Measurements from ENCODE around the gene ILF3.

Gene ILF3

DNA sequence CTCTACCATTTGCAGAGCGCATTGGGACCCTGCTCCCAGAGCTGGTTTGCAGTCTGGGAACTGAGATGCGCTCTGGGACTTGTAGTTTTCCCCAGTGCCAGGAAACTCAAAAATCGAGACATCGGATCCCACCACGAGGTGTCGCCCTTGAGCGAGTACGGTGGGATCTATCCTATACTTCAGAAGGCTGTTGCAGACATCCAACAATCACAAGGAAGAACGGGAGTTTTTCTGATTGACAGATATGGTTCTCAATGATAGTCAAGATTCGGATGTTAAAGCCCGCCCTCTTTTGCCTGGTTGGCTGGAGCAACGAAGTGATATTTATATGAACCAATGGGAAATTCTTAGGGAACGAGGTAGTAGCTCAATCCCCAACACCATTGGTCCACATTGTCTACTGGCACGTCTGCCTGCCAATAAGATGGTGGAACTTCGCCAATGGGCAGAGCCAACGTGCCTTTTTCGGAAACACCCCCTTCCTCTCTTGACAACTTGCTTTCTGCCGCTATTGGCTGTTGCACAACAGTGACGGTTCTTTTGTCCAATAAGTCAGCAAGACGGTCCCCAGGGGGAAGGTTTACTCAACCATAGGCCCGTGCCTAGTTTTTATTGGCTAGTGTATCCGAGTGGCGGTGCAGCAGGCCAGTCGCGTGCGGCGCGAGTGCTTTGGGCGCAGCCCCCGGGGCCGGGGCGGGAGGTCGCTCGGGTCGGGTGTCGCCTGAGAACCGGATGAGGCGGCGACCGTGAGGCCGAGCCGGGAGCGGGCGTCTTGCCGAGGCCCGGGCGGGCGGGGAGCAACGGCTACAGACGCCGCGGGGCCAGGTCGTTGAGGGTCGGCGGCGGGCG is 63.4 kb downstream of the ILF3 start, which contains the start of gene DNM2:
Gene DNM2 (plus strand): TSS at position 724 of the 849 bp plus-strand sequence. CDS start 164 bp downstream, outside the sequence.
- Mint-ChIP-seq H3K9me3 (no peaks in the 10 kb centered on the region), H3K36me3 (ENCODE audit: low read depth) (peaks cover 16% of the 10 kb centered on the region), H3K27me3 (ENCODE audit: low read depth) (no peaks in the 10 kb centered on the region), H3K27ac (peak within 1 kb of the TSS; percentile 83), H3K4me3 (peak within 1 kb of the TSS; percentile 98), H3K4me1 (ENCODE audit: low read depth) (peaks cover 25% of the 10 kb centered on the region)

DNA sequence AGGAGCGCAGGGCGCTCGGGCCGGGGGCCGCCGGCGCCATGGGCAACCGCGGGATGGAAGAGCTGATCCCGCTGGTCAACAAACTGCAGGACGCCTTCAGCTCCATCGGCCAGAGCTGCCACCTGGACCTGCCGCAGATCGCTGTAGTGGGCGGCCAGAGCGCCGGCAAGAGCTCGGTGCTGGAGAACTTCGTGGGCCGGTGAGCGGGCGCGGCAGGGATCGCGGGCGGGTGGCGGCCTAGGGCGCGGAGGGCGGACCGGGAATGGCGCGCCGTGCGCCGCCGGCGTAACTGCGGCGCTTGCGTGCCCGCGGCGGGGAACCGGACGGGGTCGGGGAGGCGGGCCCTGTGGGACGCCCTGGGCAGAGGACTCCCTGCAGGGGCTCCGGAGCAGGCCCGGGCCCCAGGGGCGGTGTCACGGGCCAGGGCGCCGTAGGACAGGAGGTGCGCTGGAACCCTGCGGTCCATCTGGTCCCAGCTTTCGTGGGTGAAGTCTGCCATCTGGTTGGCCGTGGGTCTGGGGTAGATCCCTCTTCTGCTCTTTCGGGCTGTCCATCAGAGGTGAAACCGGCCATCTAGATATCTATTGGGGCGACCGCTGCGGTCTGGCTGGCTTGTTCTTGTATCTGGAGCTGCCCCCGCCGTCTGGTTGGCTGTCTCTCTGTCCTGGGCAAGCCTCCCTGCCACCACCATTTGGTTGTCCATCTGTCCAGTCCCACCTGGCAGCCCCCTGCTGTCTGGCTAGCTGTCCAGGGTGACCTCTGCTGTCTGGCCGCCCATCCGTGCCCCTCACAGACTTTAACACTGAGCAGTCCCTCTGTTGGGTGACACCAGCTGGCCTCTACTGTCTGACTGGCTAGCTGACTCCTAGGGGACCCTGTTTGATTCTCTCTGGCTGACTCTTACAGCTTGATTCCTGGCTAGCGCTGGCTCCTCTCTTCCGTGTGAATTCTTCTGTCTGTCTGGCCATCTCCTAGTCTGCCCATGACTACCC is 64.4 kb downstream of the ILF3 start:
- no peaks in the 10 kb centered on the region for H3K27me3 Mint-ChIP-seq (ENCODE audit: low read depth)
- peak overlapping the region; percentile 98 for H3K4me3 Mint-ChIP-seq
- peak overlapping the region; percentile 83 for H3K27ac Mint-ChIP-seq
- H3K36me3 Mint-ChIP-seq (ENCODE audit: low read depth): peaks cover 19% of the 10 kb centered on the region
- peaks cover 25% of the 10 kb centered on the region for H3K4me1 Mint-ChIP-seq (ENCODE audit: low read depth)
- no peaks in the 10 kb centered on the region for H3K9me3 Mint-ChIP-seq

DNA sequence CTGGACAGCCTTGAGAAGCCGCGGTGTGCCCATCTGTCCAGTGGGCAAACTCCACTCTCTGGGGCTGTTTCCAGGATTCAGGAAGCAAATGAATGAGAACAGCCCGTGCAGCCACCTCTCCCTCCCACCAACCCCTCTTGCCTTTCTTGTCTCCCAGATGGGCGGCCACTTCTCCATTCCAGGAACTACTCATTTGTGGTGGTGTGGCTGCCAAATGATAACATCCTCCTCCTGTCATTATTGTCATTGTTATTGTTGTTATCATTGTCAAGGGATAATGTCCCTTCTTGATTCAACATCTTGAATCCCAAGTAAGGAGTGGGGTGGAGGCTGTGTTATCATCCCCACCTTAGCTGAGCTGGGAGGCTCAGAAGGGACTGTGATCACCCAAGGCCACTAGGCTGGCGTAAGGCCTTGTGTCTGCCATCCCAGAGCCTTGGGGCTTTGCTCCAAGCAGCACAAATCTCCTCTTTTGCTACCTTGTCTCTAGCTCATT is 65.4 kb downstream of the ILF3 start:
- peak overlapping the region; percentile 69 for H3K27ac Mint-ChIP-seq
- H3K36me3 Mint-ChIP-seq (ENCODE audit: low read depth): peaks cover 22% of the 10 kb centered on the region
- H3K27me3 Mint-ChIP-seq (ENCODE audit: low read depth): no peaks in the 10 kb centered on the region
- peak overlapping the region; percentile 98 for H3K4me3 Mint-ChIP-seq
- peaks cover 29% of the 10 kb centered on the region for H3K4me1 Mint-ChIP-seq (ENCODE audit: low read depth)
- H3K9me3 Mint-ChIP-seq: no peaks in the 10 kb centered on the region

DNA sequence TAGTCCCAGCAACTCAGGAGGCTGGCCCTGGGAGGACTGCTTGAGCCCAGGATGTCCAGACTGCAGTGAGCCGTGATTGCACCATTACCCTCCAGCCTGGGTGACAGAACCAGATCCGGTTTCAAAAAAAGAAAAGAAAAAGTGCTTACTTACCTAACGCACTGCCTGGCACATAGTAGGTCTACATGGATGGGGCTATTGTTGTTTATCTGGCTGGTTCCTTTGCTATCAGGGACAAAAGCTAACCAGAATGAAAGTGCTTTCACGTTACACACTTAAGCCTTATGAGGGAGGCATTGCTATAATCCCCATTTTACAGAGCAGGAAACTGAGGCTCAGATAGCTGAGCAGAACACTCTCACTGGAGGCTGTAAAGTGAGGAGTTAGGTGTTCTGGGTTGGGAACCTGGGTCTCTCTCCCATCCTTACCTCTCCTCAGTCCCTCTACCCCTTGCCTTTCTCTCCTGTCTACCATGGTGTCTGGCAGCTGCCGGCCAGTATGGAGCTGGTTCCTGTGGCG is 66.5 kb downstream of the ILF3 start:
- peaks cover 29% of the 10 kb centered on the region for H3K36me3 Mint-ChIP-seq (ENCODE audit: low read depth)
- H3K4me3 Mint-ChIP-seq: no peak overlapping the region
- peaks cover 29% of the 10 kb centered on the region for H3K4me1 Mint-ChIP-seq (ENCODE audit: low read depth)
- no peaks in the 10 kb centered on the region for H3K9me3 Mint-ChIP-seq
- no peak overlapping the region for H3K27ac Mint-ChIP-seq
- H3K27me3 Mint-ChIP-seq (ENCODE audit: low read depth): no peaks in the 10 kb centered on the region

DNA sequence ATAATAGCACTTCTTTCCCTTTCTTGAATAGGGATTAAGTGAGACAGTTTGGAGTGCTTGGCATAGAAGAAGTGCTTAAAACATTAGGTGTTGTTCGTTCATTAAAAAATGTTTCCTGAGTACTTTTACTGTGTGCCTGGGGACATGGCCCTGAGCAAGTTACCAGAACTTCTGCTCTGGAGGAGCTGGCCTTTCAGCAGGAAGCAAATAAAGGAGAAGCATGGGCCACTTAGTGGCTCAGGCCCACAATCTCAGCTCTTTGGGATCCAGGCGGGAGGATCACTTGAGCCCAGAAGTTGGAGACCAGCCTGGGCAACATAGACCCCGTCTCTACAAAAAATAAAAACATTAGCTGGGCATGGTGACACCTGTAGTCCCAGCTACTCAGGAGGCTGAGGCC is 69.4 kb downstream of the ILF3 start:
- Mint-ChIP-seq H3K4me1 (ENCODE audit: low read depth) (peaks cover 37% of the 10 kb centered on the region), H3K27ac (no peak overlapping the region), H3K4me3 (no peak overlapping the region), H3K27me3 (ENCODE audit: low read depth) (no peaks in the 10 kb centered on the region), H3K36me3 (ENCODE audit: low read depth) (peaks cover 45% of the 10 kb centered on the region), H3K9me3 (no peaks in the 10 kb centered on the region)

DNA sequence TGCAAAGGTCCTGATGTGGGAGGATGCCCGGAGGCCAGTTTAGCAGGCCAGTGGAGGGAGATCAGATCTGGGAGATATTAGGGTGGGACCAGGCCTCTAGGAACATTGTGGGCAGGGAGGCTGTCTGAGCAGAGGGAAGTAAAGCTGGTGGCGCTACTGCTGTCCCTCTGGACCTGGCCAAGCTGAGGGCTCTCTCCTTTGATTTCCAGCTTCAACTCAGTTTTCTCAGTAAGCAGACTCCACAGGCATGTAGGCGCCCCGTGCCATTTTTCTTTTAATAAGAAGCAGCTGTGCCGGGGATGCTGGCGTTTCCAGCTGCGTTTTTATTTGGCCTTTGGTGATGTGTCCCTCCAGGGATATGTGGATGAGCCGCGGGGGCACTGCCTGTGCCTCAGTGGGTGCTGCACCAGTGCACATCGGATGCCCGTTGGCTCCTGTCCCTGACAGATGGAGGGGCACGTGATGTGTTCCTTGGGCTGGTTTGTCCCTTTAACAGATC is 70.5 kb downstream of the ILF3 start:
- Mint-ChIP-seq H3K4me1 (ENCODE audit: low read depth) (peaks cover 36% of the 10 kb centered on the region), H3K36me3 (ENCODE audit: low read depth) (peaks cover 39% of the 10 kb centered on the region), H3K4me3 (no peak overlapping the region), H3K27me3 (ENCODE audit: low read depth) (no peaks in the 10 kb centered on the region), H3K9me3 (no peaks in the 10 kb centered on the region), H3K27ac (no peak overlapping the region)

DNA sequence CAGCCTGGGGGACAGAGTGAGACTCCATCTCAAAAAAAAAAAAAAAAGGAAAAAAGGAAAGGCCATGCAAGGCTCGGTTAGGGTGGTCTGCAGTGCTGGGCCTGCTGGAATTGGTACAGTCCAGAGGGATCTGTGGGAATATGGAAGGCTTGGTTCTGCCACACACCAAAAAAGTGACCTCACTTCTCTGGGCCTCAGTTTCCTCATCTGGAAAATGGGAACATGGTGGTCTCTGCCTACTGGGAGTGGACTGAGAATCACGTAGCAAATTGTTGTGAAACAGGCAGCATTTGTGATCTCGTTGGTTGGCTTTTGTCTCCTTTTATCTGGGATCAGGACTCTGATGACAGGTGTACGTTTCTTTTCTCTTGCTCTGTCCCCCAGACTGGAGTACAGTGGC is 71.3 kb downstream of the ILF3 start:
- Mint-ChIP-seq H3K27me3 (ENCODE audit: low read depth) (no peaks in the 10 kb centered on the region), H3K9me3 (no peaks in the 10 kb centered on the region), H3K4me1 (ENCODE audit: low read depth) (peaks cover 37% of the 10 kb centered on the region), H3K36me3 (ENCODE audit: low read depth) (peaks cover 36% of the 10 kb centered on the region), H3K4me3 (no peak overlapping the region), H3K27ac (no peak overlapping the region)

DNA sequence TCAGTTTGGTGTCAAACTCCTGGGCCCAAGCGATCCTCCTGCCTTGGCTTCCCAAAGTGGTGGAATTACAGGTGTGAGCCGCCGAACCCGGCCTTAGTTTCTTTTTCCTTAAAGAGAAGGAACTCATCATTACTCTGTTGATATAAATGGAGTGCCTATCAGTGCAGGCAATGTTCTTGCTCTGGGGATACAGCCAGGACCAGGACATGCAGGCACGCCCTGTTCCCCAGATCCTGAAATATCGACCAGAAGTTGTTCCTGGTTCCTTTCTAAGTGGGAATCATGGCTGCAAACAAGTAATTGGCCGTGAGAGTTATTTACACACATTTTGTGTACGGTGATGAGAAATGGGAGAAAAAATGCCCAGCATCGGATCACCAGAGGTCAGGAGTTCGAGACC is 72.1 kb downstream of the ILF3 start:
- Mint-ChIP-seq H3K27me3 (ENCODE audit: low read depth) (no peaks in the 10 kb centered on the region), H3K9me3 (no peaks in the 10 kb centered on the region), H3K4me1 (ENCODE audit: low read depth) (peaks cover 41% of the 10 kb centered on the region), H3K27ac (no peak overlapping the region), H3K4me3 (no peak overlapping the region), H3K36me3 (ENCODE audit: low read depth) (peaks cover 38% of the 10 kb centered on the region)

DNA sequence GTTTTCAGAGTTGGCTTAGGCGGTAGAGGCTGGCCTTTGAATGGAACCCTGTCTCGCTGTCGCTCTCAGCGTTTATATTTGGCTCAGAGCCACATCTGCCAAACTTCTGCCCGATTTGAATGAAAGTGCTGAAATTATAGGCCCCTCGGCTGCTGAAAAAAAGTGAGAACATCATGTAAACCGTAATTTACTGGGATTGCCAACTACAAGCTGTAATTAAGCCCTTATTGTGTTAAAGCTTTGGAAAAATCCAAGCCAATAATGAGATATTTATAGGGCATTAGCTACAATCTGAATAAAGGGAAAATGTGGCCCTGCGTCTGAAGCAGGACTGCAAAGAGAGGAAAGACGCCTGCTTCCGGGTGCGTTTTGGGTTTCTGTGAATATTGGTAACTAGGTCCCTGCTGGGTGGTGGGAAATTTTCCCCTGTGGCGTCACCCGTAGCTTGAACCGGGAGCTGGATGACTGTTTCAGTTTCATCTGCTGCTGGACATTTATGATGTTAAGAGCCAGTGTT is 73.6 kb downstream of the ILF3 start:
- Mint-ChIP-seq H3K4me3 (no peak overlapping the region), H3K27ac (peak overlapping the region; percentile 38), H3K9me3 (no peaks in the 10 kb centered on the region), H3K36me3 (ENCODE audit: low read depth) (peaks cover 40% of the 10 kb centered on the region), H3K4me1 (ENCODE audit: low read depth) (peaks cover 44% of the 10 kb centered on the region), H3K27me3 (ENCODE audit: low read depth) (no peaks in the 10 kb centered on the region)

DNA sequence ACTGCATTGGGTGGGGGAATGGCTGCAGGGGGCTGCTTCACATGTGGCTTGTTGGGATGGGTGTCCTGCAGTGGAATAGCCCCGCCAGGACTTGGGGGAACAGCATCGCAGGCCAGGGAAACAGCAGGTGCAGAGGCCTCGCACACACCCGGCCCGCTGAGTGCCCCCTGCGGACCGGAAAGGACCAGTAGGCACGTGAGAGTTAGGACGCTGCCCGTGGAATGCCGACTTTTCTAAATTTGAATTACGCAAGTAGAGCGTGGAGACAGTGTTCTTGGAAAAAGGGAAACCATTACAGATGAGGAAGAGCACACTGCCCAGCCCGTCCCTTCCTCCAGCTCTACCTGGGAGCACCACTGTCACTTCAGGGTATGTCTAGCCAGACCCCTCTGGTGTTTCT is 75.3 kb downstream of the ILF3 start:
- no peak overlapping the region for H3K4me3 Mint-ChIP-seq
- H3K36me3 Mint-ChIP-seq (ENCODE audit: low read depth): peaks cover 32% of the 10 kb centered on the region
- peaks cover 41% of the 10 kb centered on the region for H3K4me1 Mint-ChIP-seq (ENCODE audit: low read depth)
- no peaks in the 10 kb centered on the region for H3K27me3 Mint-ChIP-seq (ENCODE audit: low read depth)
- H3K9me3 Mint-ChIP-seq: no peaks in the 10 kb centered on the region
- peak overlapping the region; percentile 41 for H3K27ac Mint-ChIP-seq

DNA sequence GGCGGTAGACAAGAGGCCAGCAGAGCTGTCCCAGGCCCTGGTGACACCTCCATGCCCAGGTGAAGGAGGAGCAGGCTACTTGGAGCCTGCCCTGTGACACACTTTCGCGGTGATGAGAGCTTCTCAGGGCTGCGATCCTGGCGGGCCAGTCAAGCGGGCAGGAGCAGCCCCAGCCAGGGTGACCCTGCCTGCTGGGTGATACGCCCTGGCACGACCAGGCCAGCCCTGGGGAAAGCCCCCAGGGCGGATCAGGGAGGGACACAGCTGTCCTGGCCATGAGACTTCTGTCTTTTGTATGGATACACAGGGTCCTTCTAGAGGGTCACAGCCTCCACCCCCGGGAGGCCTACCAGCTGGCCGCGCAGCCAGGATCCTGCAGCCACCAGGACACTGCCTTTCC is 76.8 kb downstream of the ILF3 start:
- Mint-ChIP-seq H3K36me3 (ENCODE audit: low read depth) (peaks cover 28% of the 10 kb centered on the region), H3K4me3 (no peak overlapping the region), H3K27ac (peak overlapping the region; percentile 85), H3K27me3 (ENCODE audit: low read depth) (no peaks in the 10 kb centered on the region), H3K4me1 (ENCODE audit: low read depth) (peaks cover 40% of the 10 kb centered on the region), H3K9me3 (no peaks in the 10 kb centered on the region)

DNA sequence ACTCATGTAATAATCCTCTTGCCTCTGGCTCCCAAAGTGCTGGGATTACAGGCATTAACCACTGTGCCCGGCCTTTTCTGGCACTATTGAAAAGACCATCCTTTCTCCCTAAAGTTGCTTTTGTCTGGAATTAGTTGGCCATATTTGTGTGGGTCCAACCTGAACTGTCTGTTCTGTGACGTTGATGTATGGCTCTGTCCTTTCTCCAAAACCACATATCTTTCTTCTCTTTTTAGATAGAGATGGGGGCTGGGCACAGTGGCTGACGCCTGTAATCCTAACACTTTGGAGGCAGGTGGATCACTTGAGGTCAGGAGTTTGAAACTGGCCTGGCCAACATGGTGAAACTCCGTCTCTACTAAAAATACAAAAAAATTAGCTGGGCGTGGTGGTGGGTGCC is 81.6 kb downstream of the ILF3 start:
- Mint-ChIP-seq H3K27me3 (ENCODE audit: low read depth) (no peaks in the 10 kb centered on the region), H3K9me3 (peaks cover 7% of the 10 kb centered on the region), H3K4me3 (no peak overlapping the region), H3K36me3 (ENCODE audit: low read depth) (peaks cover 28% of the 10 kb centered on the region), H3K4me1 (ENCODE audit: low read depth) (peaks cover 31% of the 10 kb centered on the region), H3K27ac (no peak overlapping the region)

DNA sequence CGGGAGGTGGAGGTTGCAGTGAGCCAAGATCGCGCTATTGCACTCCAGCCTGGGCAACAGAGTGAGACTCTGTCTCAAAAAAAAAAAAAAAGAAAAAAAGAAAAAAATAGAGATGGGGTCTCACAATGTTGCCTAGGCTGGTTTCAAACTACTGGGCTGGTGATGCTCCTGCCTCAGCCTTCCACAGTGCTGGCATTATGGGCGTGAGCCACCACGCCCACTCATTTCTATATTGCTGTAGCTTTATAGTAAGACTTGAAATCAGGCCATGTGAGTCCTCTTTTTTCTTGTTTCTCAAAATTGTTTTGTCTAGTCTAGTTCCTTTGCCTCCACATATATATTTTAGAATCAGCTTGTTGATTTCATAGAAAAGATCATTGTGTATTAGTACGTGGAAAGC is 82.0 kb downstream of the ILF3 start:
- Mint-ChIP-seq H3K9me3 (peaks cover 11% of the 10 kb centered on the region), H3K4me3 (no peak overlapping the region), H3K27me3 (ENCODE audit: low read depth) (no peaks in the 10 kb centered on the region), H3K4me1 (ENCODE audit: low read depth) (peaks cover 34% of the 10 kb centered on the region), H3K36me3 (ENCODE audit: low read depth) (peaks cover 28% of the 10 kb centered on the region), H3K27ac (no peak overlapping the region)
